NCI-H1436 treated with DMSO at 0.1 percent for 48 hours (cell line): ENCODE results near the gene ATG13.
A peak's percentile ranks its signal among the peaks of the same experiment; 100 is the strongest.
"Not testable (repeated sequence)": the region's sequence is repeated elsewhere in the genome, so short reads cannot be mapped to it uniquely, and the experiment has no call there.

ENCODE experiments used
- DNase-seq: peaks from one replicate; lab custom pipeline; 2025; lab: John Stamatoyannopoulos, UW

ATG13 gene

DNA sequence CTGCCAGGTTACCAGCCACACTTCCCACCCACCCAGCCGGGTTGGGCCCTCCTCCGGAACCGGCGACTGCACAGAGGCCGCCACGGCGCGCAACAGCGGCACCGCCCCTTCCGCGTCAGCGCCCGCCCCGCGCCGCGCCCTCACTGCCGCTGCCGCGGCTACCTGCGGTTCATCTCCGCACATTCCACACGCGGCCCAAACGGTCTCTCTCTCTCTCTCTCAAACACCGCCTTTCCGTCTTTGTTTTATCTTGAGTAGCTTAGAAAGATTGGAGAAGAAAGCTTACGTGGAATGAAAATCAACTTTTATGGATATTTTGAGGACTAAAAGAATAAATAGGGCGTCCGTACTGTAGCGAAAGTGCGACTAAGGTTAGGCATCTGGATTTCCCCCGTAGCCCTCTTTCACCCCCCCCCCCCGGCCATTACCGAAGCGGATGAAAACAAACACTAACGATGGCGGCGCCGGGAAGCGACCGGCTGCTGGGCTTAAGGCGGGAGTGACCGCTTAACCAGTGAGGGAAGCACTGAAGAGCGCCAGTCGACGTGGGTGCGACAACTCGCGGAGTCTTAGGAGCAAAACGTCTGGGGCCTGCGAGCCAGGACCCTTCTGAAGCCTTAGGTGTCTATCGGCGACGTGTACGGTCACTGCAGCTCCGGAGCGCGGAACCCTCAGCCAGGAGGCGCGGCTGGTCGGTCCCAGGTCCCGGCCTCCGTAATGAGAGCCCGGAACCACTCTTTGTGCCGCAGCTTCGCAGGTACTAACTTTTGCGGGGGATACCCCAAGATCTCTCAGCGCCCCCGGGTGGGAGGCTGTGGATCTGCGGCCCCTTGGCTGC is at the start of gene ATG13, which contains the start of gene HARBI1:
Gene ATG13 (plus strand): TSS at position 420 of the 838 bp plus-strand sequence. CDS start 26,739 bp downstream, outside the sequence.
Gene HARBI1 (minus strand): TSS at position 94 of the 838 bp plus-strand sequence. CDS start 990 bp downstream, outside the sequence.
- DNase-seq = peak; percentile 58

DNA sequence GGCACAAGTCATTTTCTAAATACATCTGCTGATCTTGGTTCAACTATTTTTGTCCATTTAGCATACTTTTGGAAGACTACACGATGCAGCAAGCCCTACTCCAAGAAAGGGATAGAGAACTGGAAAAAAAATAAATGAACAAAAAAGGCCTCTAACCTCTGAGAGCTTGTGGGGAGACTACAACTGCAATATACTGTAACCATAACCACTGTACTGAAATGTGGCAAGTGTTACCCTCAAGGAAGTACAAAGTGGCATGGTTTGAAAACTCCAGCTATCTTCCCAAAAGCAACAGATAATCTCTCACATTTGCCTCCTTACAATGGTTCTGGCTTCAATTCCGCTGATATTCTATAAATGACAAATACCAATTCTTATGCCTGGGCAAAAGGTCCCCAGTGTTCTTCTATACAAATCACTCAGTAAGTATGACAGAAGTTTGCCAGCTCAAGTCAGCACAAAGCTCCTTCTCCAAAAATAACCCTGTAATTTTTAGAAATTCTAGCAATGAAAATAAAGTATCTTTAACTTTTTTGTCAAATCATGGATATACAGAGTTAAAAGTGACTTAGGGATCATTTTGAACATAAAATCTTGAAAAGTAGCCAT is 46.5 kb upstream of the ATG13 start:
- DNase-seq = no peak

DNA sequence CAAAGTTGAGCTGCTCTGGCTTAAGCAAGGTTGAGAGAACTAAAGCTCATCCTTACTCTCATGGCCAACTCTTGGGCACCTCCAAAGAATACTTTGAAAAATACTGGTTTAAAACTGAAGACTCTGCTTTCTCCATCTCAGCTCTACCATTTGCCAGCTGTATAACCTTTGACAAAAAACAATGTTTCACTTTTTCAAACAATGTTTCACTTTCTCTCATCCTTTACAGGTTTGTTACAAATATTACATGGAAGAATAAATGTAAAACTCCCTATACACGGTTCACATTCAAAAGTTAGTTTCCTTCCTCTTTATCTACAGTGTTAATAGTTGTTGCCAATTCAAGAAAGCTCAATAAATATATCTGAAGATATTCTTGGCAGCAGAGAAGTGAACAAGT is 42.7 kb upstream of the ATG13 start:
- no peak for DNase-seq

DNA sequence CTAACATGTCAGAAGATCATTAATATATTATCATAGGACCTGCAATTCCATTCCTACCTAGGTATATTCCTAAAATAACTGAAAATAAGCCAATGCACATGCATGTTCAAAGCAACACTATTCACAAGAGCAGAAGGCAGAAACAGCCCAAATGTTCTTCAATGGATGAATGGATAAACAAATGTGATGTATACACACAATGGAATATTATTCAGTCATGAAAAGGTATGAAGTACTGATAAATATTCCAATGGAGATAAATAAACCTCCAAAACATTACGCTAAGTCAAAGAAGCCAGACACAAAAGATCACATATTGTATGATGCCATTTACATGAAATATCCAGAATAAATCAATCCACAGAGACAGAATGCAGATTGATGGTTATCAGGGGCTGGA is 40.3 kb upstream of the ATG13 start:
- DNase-seq = no peak

DNA sequence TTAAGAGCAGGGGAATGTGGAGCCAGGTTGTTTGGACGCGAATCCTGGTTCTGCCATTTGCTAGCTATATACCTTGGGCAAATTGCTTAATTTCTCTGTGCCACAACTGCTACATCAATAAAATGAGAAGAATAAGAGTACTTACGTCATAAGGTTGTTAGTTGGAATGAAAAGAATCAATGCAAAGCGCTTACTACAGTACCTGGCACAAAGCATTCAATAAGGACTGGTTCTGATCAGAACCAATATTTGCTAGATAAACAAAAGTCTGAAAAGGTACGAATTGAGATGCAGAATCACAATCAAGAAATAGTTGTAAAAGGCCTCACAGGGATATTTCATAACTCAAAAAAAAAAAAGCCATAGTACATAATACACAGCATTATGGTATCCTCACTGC is 34.8 kb upstream of the ATG13 start:
- no peak for DNase-seq

DNA sequence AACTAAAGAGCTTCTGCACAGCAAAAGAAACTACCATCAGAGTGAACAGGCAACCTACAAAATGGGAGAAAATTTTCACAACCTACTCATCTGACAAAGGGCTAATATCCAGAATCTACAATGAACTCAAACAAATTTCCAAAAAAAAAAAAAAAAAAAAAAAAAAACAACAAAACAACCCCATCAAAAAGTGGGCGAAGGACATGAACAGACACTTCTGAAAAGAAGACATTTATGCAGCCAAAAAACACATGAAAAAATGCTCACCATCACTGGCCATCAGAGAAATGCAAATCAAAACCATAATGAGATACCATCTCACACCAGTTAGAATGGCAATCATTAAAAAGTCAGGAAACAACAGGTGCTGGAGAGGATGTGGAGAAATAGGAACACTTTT is 33.8 kb upstream of the ATG13 start:
- not testable (repeated sequence) for DNase-seq

DNA sequence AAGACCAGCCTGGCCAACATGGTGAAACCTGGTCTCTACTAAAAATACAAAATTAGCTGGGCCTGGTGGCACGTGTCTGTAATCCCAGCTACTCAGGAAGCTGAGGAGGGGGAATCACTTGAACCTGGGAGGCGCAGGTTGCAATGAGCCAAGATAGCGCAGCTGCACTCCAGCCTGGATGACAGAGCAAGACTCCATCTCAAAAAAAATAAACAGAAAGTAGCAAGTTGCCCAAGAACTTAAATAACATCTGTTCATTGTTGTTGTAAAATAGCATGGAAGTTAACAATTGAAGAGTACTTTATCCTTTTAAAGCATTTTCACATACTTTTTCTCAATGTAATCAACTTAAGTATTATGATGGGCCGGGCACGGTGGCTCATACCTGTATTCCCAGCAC is 29.2 kb upstream of the ATG13 start:
- DNase-seq = no peak

DNA sequence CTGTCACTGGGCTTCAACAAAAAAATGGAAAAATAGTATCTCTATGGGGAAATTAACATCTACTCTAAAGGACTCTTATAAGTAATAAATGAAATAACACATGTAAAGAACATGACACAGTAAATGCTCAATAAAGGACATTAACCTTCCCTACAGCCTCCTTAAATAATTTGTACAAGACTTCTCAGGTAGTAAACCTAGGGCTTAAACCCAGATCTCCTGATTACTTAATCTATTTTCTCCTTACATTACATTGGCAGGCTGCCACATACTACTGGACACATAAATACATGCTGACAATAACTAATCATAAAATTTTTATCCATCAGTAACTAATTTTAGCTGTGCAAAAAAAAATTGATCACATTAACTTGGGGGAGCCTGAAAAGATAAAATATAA is 28.4 kb upstream of the ATG13 start:
- no peak for DNase-seq

DNA sequence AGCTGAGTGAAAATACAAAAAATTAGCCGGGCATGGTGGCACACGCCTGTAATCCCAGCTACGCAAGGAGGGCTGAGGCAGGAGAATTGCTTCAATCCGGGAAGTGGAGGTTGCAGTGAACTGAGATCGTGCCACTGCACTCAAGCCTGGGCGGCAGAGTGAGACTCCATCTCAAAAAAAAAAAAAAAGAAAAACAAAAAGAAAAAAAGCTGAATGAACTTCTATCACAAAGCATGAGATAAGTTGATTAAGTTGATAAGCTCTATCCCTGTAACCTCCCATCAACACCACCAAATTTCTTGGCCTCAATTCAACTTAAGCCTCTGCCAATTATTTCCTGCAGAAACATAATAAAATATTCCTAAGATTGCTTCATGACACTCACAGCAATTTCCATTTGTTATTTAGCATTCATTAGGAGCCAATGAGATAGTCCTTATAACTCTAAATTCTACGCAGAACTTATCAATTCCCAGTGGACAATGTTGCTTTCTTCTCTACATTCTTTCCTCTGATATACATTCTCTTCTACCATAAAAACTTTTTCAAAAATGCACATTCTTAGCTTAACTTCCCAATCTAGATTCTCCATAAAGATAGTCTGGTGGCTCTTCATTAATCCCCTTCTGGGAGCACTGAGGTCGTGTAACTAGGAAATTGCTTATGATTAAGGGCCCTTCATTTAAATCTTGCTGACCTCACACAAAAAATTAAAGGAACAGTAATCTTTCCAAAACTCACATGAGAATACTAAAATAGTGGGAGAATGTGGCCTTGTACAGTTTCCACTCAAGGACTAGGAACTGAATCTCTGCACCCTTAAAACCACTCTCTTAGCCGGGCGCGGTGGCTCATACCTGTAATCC is 26.4 kb upstream of the ATG13 start:
- DNase-seq = no peak

DNA sequence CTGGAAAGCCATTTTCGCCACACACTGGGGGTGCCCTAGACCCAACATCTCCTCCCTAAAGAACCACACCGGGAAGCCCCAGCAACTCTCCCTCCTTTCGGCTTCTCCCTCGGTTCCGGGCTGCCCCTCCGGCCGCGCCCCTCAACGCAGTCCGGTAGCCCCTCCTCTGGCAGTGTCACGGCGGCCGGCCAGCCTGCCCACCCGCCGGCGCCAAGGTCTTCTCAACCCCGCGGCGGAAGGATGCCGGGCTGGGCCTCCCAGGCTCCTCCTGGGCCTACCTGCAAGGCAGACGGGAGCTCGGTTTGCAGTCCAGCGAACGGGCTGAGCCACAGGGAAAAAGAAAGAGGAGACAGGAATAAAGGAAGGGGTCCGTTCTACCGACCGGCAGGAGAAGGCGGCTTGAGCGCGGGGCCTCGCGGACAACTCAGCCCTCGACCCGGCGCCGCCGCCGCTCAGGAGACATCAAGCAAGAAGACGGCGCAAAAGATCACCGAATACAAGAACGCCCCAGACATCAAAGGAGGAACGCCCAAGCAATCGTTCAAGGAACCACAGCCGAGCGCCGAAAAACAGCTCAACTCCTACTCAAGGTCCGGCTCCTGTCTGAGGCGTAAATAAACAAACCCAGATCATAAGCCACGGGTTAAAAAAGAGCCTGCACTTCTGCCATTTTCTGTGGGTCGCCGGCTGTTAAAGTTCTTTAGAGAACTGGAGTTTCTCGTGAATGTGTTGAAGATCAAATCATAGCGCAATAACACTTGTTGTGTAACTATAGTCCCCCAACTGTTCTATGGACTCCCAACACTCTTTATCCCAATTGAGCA is 23.6 kb upstream of the ATG13 start, which contains the start of gene AMBRA1:
Gene AMBRA1 (minus strand): TSS at position 474 of the 824 bp plus-strand sequence. CDS start 45,643 bp downstream, outside the sequence.
- DNase-seq = peak; percentile 59

DNA sequence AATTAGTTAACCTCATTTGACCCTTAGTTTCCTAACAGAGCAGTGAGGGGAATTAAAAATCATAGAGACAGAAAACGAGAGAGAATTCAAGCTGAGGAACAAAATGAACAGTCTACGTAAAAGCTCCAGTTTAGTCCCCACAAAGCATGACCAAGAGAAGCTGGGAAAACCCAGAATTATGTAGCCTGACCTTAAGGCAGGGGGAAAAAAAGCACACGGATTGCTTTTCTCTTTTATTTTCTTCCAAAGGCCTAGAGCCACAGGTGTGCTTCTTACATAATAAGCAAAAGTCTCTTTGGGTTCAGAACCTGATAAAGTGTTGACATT is 23.0 kb upstream of the ATG13 start:
- DNase-seq = no peak

DNA sequence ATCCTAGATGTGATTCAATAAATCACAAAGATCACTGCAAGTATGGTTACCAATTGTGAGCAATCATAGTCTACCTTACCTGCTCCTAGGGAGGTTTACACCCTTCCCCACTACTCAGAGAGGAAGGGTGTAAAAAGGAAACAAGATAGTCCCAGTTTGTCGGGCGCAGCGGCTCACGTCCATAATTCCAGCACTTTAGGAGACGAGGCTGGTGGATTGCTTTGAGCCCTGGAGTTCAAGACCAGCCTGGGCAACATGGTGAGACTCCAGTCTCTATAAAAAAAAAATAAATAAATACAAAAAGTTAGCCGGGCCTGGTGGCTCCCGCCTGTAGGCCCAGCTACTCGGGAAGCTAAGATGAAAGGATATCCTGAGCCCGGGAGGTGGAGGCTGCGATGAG is 22.6 kb upstream of the ATG13 start:
- DNase-seq = no peak

DNA sequence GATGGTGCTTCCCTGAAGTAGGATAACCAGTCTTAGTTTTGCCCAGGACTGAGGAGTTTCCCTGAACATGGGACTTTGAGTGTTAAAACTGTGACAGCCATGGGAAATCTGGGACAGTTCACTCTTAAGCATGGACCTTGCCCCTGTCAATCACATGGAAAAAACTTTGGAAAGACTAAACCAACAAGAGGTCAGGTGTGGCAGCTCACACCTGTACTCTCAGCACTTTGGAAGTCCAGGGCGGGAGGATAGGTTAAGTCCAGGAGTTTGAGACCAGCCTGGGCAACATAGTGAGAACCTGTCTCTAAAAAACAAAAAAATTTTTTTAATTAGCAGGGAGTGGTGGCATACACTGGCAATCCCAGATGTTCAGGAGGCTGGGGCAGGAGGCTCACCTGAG is 20.2 kb upstream of the ATG13 start:
- no peak for DNase-seq

DNA sequence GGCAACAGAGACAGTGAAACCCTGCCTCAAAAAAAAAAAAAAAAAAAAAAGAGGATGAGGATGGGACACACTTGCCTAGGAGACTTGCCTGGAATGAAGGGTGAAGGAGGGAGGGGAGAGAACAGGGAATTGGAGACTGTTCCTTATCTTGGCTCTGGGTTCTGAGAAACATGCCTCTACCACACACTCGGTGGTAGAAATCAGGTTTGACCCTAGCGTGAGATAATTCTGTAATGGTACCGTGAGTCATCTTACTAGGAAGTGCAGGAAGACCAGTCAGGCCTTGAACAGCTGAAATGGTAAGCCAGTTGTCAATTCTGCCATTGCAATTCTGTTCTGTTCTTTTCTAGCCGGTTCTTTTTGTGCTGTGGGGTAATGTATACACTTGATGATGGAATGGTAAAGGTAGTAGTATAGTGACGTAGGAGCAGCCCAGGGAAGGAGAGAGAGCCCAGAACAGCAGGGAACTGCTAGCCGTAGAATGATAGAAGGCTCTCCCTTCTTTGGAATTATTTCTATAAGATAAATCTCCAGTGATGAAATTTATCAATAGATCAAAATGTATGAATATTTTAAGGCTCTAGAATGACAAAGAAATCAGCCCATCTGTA is 19.6 kb upstream of the ATG13 start:
- no peak for DNase-seq

DNA sequence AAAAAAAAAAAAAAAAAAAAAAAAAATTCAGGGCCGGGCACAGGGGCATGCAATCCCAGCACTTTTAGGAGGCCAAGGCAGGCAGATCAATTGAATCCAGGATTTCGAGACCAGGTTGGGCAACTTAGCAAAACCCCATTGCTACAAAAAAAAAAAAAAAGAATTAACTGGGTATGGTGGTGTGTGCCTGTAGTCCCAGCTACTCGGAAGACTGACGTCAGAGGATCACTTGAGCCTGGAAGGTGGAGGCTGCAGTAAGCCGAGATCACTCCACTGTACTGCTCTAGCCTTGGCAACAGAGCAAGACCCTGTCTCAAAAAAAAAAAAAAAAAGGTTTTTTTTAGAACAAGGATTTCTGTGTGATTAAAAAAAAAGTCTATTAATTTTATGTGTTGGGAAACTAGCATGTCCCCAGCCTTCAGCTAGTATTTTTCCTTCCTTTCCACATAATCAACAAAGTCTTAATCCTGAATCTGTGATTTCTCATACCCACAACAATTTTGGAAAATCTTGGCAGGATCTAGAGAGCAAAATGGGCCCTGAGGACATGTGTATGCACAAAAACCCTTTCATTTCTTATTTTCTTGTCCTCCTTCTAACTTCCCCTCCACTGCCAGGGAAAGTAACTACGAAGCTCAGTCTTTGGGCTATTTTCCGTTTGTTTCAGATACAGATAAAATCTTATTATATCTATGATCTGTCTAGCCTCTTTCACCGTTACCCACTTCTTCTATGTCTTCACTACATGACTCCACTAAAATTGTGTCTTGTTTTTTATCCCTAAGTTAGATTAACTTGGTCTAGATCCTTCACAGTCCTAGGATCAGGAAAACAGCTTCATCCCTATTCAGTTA is 17.8 kb upstream of the ATG13 start:
- DNase-seq = no peak

DNA sequence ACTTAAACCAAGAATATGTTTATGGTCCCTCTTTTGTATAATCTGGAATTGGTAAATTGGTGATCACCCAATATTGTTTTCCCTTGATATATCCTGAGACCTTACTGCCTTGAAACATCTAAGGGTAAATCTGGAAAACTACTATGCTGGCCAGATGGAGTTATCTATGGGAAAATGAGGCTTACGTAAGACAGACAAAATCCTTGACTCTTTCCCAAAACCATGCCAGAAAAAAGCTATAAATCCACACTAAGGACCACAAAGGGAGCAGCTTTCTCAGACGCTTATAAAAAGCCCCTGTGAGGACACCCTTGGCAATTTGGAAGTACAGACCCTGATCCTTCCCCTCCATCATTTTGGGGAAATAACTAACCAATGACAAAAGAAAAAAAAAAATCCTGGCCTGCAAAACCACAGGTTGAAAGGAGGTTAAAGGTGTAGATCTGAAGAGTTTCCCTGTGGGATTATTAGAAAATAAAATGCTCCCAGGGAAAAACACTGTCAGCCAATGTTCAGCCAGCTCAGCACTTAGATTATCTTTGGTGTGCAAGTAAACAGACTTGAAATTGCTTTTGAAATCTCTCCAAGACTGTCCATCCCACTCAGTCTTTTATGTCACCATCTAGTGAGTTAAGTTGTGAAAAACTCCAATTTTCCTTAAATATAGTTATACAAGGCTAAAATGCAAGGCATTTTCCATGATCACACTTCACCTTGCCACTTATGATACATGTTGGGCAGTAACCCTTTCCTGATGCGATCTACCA is 17.0 kb upstream of the ATG13 start:
- no peak for DNase-seq

DNA sequence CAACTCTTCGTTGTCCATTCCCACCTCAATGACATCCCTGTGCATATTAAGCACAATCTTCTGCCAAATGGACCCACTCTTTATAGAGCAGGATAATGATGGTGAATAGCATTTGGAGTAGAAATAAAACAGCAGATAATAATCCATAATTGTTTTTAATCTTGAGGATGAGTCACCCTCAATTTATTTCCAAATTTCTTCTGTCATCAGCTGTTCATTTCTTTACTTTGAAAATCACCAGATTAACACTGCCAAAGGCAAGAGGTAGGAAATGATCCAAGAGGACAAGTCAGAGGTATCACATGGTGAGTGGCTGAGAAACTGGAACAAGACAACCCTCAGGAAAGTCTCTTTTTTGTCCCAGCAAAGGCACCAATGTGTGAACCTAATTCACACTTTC is 16.2 kb upstream of the ATG13 start:
- DNase-seq = no peak

DNA sequence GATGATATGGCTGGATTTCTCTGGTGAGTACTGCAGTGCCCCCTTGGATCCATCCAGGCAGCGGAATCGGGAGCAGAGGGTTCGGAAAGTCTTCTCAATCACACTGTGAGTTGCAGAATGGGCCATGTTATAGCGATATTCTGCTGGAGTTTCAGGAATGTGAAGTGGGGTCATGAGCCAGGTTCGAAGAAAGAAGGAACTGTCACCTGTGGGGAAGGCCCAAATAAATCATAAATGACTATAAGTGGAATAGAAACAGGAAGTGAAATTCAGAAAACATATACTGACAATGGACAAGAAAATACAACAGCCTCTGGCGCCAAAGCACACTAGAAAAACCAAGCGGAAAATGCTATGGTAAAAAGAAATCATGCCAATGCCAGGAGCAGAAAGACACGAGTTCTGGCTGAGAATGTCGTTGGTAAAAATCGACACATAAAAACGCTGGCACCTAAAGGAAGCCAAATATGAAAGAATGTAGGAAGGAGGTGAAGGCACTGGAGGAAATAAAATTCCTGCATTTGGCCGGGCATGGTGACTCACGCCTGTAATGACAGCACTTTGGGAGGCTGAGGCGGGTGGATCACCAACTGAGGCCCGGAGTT is 13.5 kb upstream of the ATG13 start:
- DNase-seq = no peak

DNA sequence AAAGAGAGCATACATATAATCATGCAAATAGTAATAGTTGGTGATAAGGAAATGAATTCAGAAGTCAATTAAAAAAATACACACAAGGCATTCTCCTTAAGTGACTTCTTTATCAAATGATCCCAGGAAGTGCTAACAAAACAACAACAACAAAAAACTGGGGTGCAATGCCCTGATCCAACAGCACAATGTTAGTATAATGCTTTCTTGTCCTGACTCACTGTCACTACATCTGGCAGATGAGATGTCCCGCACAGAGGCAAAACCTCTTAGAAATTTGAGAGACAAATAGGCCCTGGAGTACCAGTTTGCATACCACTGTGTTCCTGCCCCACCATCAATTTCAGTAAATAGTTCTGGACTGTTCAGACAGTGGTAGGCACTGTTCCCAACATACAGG is 12.6 kb upstream of the ATG13 start:
- DNase-seq = no peak
